HCT116 (cell line): ENCODE results near the gene PDGFA.

Experiments used
- ATF3 ChIP-seq: IDR thresholded peaks from 2 replicates; pipeline ENCODE4 v1.6.1; 2012
- CTCF ChIP-seq, 3 experiments: fragments of 200-600 bp in 1 of 3; sonication (generic) in 1 of 3; IDR thresholded peaks in 2 of 3; conservative IDR thresholded peaks in 1 of 3; 2 replicates each; pipeline ENCODE4 v1.5.1; 2012 to 2017; ENCODE audit warnings: low read depth in 2 of 3, low read length in 2 of 3, antibody characterized with exemption in 1 of 3, borderline replicate concordance in 1 of 3, control low read depth in 1 of 3, mild to moderate bottlenecking in 1 of 3, mixed read lengths in 1 of 3, mixed run types in 1 of 3, moderate library complexity in 1 of 3; ENCODE audit not compliant: insufficient read depth in 1 of 3
- EGR1 ChIP-seq: IDR thresholded peaks from 2 replicates; pipeline ENCODE4 v1.6.1; 2012; ENCODE audit warnings: low read depth
- POLR2A ChIP-seq: IDR thresholded peaks from 2 replicates; pipeline ENCODE4 v1.7.0; 2011; ENCODE audit warnings: borderline replicate concordance; ENCODE audit not compliant: insufficient read depth, insufficient read length; ENCODE audit errors: extremely low read depth

- TF ChIP-seq CTCF (IDR thresholded peaks at IDR 0.05 in 2 of 3, conservative IDR thresholded peaks at IDR 0.05 in 1 of 3; ENCODE audit: borderline replicate concordance in 1 of 3, insufficient read depth in 1 of 3, low read depth in 2 of 3, low read length in 2 of 3) = no peak
- no peak for TF ChIP-seq EGR1
- no peak for TF ChIP-seq POLR2A
- TF ChIP-seq ATF3 = no peak
These were observed 36.7 kb upstream of the PDGFA start for GRCh38 chr7:556291-556826.
